Transverse colon (tissue), 4 donors: ENCODE measurements around the gene VENTX. TPM values are rescaled to one million over a fixed set of nuclear protein-coding genes. Genes with fewer than 3 reads are reported as not detected.

Experiments
- DNase-seq: peaks from one replicate; pipeline ENCODE4 v3.0.0-alpha.2; 2019
- H3K27ac ChIP-seq, 4 donors: fragments of 200-600 bp; sonication (generic); 2 replicates each; pipeline ENCODE4 v1.5.1; 2016 to 2018; ENCODE audit warnings: inconsistent platforms in 4 of 4
- H3K27me3 ChIP-seq: fragments of 200-600 bp; sonication (generic); 2 replicates; pipeline ENCODE4 v1.5.1; 2017; ENCODE audit warnings: inconsistent platforms
- H3K36me3 ChIP-seq, 4 donors: fragments of 200-600 bp; sonication (generic); 2 replicates each; pipeline ENCODE4 v1.5.1; 2017 to 2019; ENCODE audit warnings: inconsistent platforms in 4 of 4
- H3K4me1 ChIP-seq, 4 donors: fragments of 200-600 bp; sonication (generic); 2 replicates each; pipeline ENCODE4 v1.5.1; 2017 to 2020; ENCODE audit warnings: inconsistent platforms in 4 of 4
- H3K4me3 ChIP-seq, 4 donors: fragments of 200-600 bp; sonication (generic); 1 replicate in 1 of 4; 2 replicates in 3 of 4; pipeline versions ENCODE4 v1.5.1 to v1.6.1; 2017 to 2019; ENCODE audit warnings: inconsistent platforms in 4 of 4
- H3K9me3 ChIP-seq, 2 donors: fragments of 200-600 bp; sonication (generic); 2 replicates each; pipeline ENCODE4 v1.5.1; 2017 to 2019; ENCODE audit warnings: inconsistent platforms in 2 of 2
- EP300 ChIP-seq: sonication (generic); formaldehyde crosslinking; IDR thresholded peaks from one replicate; pipeline ENCODE4 v1.6.1; 2017; ENCODE audit warnings: antibody characterized with exemption, low read depth
- POLR2A ChIP-seq: fragments of 450-650 bp; IDR thresholded peaks from one replicate; pipeline ENCODE4 v1.6.1; 2016; ENCODE audit warnings: antibody characterized with exemption, mild to moderate bottlenecking, moderate library complexity
- POLR2AphosphoS5 ChIP-seq, 3 donors: sonication (generic); formaldehyde crosslinking; IDR thresholded peaks; one replicate each; pipeline ENCODE4 v1.6.1; 2016; ENCODE audit warnings: antibody characterized with exemption in 3 of 3
- WGBS, 2 donors: methylation state at CpG; one replicate each; pipeline ENCODE4 v1.1.5; 2018; ENCODE audit warnings: low coverage in 1 of 2; 5-methylcytosine and 5-hydroxymethylcytosine counted together
- in situ Hi-C, 4 donors: fragments of 200-750 bp; cut with MboI; loops; one replicate each; pipeline versions ENCODE4 v1.15.0 to v1.15.1; 2017; ENCODE audit warnings: low sequenced_read_pairs in 3 of 4, low pct_ligation_motif_present in 1 of 4, low pct_unique_long_range_greater_than_20kb in 1 of 4
- intact Hi-C: fragments of 100-400 bp; cut with DNase I; formaldehyde crosslinking; loops from one replicate; pipeline ENCODE4 v1.15.1; 2023; ENCODE audit warnings: low total_unique reads
- total RNA-seq, 4 donors: library from RNA; depleted of rRNA; stranded (reverse); fragments of >200 nt; gene quantifications; one replicate each; pipeline ENCODE4 v1.1.0, GENCODE V29; 2016
- TF ChIP-seq, protein P1 (sequence below), 5 experiments: fragments of 200-600 bp in 3 of 5; fragments of 450-650 bp in 2 of 5; sonication (generic) in 3 of 5; IDR thresholded peaks; 1 replicate in 2 of 5; 2 replicates in 3 of 5; pipeline ENCODE4 v1.5.1; 2016 to 2017; ENCODE audit warnings: antibody characterized with exemption in 5 of 5, inconsistent platforms in 3 of 5, mild to moderate bottlenecking in 2 of 5, moderate library complexity in 1 of 5

VENTX gene
- total RNA-seq, 4 donors from 2014 or later: 0.27 to 0.48 TPM; not detected in 2

DNA sequence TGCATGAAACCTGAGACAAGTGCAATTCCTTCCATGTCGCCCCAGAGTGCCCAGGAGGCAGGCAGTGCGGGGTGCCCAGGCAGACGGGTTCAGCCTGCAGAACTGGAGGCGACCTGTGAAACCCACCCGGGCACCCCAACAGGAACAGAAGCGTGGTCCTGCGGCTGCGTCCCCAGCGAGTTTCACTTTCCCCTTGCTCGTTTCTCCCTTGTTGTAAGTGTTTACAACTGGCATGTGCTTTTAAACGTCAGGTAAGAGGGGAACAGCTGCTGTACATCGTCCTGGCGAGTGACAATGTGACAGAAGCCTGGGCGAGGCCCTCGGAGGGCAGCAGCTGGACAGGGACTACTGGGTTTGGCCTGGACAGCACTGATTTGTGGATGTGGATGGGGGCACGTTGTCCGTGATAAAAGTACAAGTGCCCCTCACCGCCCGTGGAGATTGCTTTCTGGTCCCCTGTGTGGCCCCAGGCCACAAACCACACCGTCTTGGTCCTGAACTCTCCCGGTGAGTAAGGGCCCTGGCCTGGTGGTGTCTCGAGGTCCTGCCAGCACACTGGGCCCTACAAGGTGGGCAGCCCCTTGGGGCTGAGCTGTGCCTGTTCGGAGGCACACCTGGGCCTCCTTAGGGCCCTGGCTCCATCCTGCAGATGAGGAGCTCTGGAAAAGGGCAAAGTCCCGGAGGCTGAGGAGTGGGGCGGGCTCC is 4.0 kb downstream of the VENTX start:
- intact Hi-C loops: no loop called here
- TF ChIP-seq, protein P1, sequence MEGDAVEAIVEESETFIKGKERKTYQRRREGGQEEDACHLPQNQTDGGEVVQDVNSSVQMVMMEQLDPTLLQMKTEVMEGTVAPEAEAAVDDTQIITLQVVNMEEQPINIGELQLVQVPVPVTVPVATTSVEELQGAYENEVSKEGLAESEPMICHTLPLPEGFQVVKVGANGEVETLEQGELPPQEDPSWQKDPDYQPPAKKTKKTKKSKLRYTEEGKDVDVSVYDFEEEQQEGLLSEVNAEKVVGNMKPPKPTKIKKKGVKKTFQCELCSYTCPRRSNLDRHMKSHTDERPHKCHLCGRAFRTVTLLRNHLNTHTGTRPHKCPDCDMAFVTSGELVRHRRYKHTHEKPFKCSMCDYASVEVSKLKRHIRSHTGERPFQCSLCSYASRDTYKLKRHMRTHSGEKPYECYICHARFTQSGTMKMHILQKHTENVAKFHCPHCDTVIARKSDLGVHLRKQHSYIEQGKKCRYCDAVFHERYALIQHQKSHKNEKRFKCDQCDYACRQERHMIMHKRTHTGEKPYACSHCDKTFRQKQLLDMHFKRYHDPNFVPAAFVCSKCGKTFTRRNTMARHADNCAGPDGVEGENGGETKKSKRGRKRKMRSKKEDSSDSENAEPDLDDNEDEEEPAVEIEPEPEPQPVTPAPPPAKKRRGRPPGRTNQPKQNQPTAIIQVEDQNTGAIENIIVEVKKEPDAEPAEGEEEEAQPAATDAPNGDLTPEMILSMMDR (IDR thresholded peaks at IDR 0.05): no peak
- TF ChIP-seq POLR2AphosphoS5 (IDR thresholded peaks at IDR 0.05) (no peak), EP300 (no peak)
- Histone ChIP-seq H3K9me3 (no peaks in the 10 kb centered on the region), H3K27ac (no peak overlapping the region), H3K4me3 (peak overlapping the region in 2 of 4 donors; percentile 9 to 30), H3K27me3 (peaks cover 93% of the 10 kb centered on the region), H3K4me1 (peaks cover 0 to 29% (median 15%) of the 10 kb centered on the region in 4 donors), H3K36me3 (no peaks in the 10 kb centered on the region)
- no peak for DNase-seq
- 42% methylated on average over 25 of the region's 25 CpGs; no CpG with 5 or more reads in 1 of the 2 donors for WGBS, 2 donors
- in situ Hi-C loops: no loop called here

DNA sequence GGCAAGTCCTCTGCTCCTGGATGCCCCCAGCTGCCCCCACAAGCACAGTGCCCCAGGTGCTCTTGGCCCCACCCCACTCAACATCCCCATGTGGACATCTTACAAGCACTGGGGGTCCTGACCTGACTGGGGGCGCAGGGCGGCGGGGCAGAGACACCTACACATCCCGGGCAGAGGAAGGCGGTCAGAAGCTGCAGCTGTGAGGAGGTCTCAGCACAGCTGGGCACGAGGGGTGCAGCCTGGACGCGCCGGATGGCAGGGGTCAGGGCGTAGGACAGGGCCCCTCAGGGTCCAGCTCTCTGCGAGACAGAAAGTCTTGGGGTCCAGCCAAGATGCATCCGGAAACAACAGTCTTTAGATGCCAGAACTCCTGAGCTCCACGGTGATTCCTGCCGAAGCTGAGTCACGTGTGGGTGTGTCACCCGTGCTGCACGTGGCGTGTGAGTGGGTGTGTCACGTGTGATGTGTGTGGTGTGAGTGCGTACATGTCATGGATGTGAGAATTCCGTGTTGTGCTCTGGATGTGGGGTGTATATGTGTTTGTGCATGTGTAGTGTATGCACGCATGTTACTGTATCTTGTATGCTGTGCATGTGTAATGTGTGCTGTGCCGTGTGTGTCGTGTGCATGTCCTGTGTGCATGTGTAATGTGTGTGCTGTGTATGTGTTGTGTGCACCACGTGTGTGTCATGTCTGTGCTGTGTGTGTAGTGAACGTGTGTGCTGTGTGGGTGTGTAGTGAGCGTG is 5.1 kb downstream of the VENTX start:
- no peaks in the 10 kb centered on the region for H3K9me3 ChIP-seq
- no peak overlapping the region for H3K27ac ChIP-seq
- peaks cover 93% of the 10 kb centered on the region for H3K27me3 ChIP-seq
- no peaks in the 10 kb centered on the region for H3K36me3 ChIP-seq
- TF ChIP-seq, protein P1 (IDR thresholded peaks at IDR 0.05): no peak
- TF ChIP-seq EP300 (no peak), POLR2A (no peak), POLR2AphosphoS5 (IDR thresholded peaks at IDR 0.05) (no peak)
- no peak overlapping the region for H3K4me3 ChIP-seq
- in situ Hi-C loops: no loop called here
- intact Hi-C loops: no loop called here
- DNase-seq: no peak
- WGBS, 2 donors: 74 to 87% methylated on average over 5 to 24 of the region's 27 CpGs
- peaks cover 0 to 18% (median 8%) of the 10 kb centered on the region in 4 donors for H3K4me1 ChIP-seq

DNA sequence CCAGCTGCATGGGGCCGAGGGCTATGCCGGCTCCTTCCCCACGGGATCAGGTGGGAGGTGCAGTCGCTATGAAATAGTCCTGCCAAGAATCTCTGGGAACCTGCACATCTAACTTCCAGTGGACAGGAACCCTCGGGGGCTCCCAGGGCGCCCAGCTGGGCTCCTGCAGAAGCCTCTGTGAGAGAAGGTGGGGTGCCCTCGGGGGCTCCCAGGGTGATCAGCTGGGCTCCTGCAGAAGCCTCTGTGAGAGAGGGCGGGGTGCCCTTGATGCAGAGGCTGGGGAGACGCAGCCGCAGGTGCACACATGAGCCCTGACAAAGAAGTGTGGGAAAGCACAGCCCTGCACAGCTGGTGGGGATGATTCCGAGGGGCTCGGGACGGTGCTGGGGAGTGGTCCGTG is 5.9 kb downstream of the VENTX start:
- H3K4me1 ChIP-seq: peaks cover 0 to 15% (median 8%) of the 10 kb centered on the region in 4 donors
- DNase-seq: no peak
- H3K27me3 ChIP-seq: peaks cover 93% of the 10 kb centered on the region
- TF ChIP-seq POLR2AphosphoS5 (IDR thresholded peaks at IDR 0.05) (no peak), EP300 (no peak), POLR2A (no peak)
- TF ChIP-seq, protein P1 (IDR thresholded peaks at IDR 0.05): no peak
- H3K27ac ChIP-seq: no peak overlapping the region
- no peaks in the 10 kb centered on the region for H3K36me3 ChIP-seq
- 83% methylated on average over 14 of the region's 14 CpGs; no CpG with 5 or more reads in 1 of the 2 donors for WGBS, 2 donors
- intact Hi-C loops (no loop called here), in situ Hi-C loops (no loop called here)
- no peaks in the 10 kb centered on the region for H3K9me3 ChIP-seq
- H3K4me3 ChIP-seq: no peak overlapping the region

DNA sequence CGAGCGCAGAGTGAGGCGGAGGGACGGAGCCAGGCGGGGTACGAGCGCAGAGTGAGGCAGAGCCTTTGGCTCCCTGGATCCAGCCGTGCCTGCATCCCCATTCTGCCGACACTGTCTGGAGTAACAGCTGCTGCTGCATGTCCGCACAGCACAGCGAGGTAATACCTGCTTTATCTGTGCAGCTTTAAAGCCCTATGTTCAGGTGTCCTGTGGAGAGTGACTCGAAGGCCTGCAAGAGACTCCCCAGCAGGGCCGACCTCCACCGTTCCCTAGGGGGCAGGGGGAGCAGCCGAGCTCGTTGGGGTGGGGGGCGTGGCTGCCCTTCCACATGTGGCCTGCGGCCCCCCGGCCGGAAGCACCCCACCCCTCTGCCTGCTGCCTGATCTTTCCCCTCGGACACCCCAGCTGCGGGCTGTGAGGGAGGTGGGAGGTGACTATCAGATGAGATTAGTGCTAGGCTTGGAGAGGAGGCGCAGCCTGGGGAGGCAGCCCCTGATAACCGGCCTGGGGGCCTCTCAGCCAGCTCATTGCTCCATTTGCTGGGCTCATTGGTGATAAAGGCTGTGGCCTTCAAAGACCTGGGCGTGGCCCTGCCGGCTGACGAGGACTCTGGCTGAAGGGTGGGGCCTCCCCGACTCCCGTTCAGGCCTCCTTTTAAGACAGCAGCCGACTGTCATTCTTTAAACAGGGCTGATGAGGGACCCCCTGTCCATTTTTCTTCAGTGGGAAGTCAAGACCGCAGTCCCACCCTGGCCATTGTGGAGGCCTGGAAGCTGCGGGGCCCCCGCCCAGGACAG is 8.0 kb downstream of the VENTX start:
- in situ Hi-C loops: no loop called here
- 46 to 60% methylated on average over 1 to 25 of the region's 33 CpGs for WGBS, 2 donors
- Histone ChIP-seq H3K4me3 (no peak overlapping the region), H3K4me1 (peaks cover 0 to 15% (median 8%) of the 10 kb centered on the region in 4 donors), H3K36me3 (no peaks in the 10 kb centered on the region), H3K27me3 (peaks cover 86% of the 10 kb centered on the region), H3K9me3 (no peaks in the 10 kb centered on the region), H3K27ac (no peak overlapping the region)
- peak; percentile 59 for DNase-seq
- TF ChIP-seq POLR2A: no peak
- TF ChIP-seq EP300: no peak
- TF ChIP-seq, protein P1 (IDR thresholded peaks at IDR 0.05): no peak
- no peak for TF ChIP-seq POLR2AphosphoS5 (IDR thresholded peaks at IDR 0.05)
- intact Hi-C loops: no loop called here
